Left ventricle myocardium superior (tissue), 1 donor: ENCODE data around the gene RHO. TPM values are rescaled to one million over a fixed set of nuclear protein-coding genes. Genes with fewer than 3 reads are reported as not detected.
A peak's percentile ranks its signal among the peaks of the same experiment; 100 is the strongest.
"Not testable (repeated sequence)": the region's sequence is repeated elsewhere in the genome, so short reads cannot be mapped to it uniquely, and the experiment has no call there.

Experiments used
- ATAC-seq: fragments of 200-7000 bp; cut with Tn5 transposase; one replicate; pipeline ENCODE4 v1.9.1; 2020; ENCODE audit warnings: mild to moderate bottlenecking, moderate library complexity
- DNase-seq: peaks from one replicate; pipeline ENCODE4 v3.0.0-alpha.2; 2020
- intact Hi-C: fragments of 100-400 bp; cut with micrococcal nuclease; formaldehyde crosslinking; loops from one replicate; pipeline ENCODE4 v1.11.0; 2022
- total RNA-seq: library from RNA; stranded (reverse); fragmentation: NEBNext Ultra II Directional; extraction: Animal tissue kit (Norgen Biotek cat#: 25700); gene quantifications from one replicate; pipeline ENCODE4 v1.2.1, GENCODE V29; 2021
- donor health status: DM: no; HTN: yes; CAD: no; lungs with severe emphysema.

RHO gene
- total RNA-seq, 1 donor from 2014 or later: not detected

DNA sequence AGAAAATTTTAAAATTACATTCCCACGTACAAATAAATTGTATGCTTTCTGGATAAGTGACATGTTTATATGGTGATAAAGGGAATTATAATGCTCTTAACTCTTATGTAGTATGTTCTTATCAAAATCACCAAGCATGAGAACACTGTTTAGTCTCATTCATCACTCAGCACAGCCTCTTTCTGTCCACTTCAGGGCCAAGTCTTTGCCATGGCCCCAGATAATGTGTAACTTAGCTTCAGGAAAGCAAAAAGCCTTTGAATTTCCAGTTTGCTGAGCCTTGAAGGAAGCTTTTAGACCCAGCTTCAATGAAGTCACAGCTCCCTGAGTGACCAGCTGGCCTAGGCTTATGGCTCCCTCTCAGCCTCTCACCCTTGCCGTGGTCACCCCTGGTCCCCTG is 30.6 kb upstream of the RHO start:
- intact Hi-C loops: loop anchor here (10.0 kb wide), 1 partner anchor 127 kb away; no protein-coding TSS in a partner anchor
- not testable (repeated sequence) for DNase-seq
- ATAC-seq: peak; percentile 64

GRCh38 chr3:129498603-129499488 is 29.6 kb upstream of the RHO start:
- DNase-seq, ATAC-seq: not testable (repeated sequence)
- intact Hi-C loops: loop anchor here (10.0 kb wide), 1 partner anchor 126 kb away; no protein-coding TSS in a partner anchor

DNA sequence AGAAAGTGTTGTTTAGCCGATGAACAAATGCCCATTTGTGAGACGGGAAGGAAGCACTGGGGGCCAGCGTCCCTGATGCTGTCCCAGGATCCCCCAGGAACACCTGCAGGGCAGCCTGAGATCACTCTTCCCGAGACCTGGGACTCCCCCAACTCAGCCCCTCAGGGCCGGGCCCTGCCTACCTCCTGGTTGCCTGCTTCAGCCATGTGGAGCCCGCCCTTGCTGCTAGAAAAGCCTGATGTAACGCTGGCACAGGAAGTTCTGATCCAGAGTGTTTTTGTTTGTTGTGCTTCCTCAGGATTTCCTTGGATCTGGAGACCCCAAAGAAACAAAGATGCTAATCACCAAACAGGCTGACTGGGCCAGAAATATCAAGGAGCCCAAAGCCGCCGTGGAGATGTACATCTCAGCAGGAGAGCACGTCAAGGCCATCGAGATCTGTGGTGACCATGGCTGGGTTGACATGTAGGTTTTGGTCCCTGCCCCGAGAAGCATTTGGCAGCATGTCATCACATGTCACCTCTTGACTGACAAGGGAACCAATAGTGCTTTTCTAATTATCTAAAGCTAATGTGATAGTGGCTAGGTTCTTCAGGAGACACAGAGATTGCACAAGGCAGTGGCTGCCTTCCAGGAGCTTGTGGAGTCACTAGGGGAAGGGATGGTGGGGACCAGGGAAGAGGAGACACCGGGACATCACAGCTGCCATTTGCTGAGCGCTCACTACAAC is 28.7 kb upstream of the RHO start:
- peak; percentile 38 for ATAC-seq

DNA sequence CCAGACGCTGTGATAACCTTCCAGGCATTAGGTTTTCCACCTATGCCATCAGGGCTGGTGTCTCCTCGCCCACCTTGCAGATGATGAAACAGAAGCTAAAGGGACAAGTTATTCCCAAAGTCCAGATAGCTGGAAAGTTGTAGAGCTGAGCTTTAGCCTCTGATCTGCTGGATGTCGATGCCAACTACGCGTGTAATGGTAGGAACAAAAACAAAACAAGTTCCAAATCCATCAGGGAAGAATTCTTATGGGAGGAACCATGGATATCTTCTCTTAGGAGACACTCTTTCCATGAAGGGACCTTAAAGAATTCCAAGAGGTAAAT is 28.1 kb upstream of the RHO start:
- intact Hi-C loops: no loop called here
- no peak for DNase-seq
- ATAC-seq: no peak

More for the DNA sequence above, 28.7 kb upstream of the RHO start:
- intact Hi-C loops: loop anchor here (10.0 kb wide), 1 partner anchor 125 kb away; no protein-coding TSS in a partner anchor
- peak; percentile 66 for DNase-seq

DNA sequence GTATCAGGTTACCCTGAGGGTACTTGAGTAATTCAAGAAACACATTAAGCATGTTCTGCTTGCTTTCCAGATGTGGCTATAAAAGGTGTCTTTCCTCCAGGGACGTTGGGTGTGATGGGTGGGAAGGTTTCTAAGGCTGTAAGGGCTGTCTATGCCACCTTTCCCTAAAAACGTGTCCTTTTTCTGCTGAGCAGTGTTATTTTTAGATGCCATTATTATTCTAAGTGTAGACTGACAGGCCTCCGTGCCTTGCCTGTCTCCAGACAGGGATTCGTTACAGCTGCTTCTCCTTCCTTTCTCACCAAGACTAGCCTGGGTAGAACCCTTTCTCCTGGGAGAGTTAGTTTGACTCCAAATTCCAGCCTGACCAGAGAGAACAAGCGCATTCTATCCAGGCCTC is 26.8 kb upstream of the RHO start:
- ATAC-seq (no peak), DNase-seq (no peak)
- intact Hi-C loops: no loop called here

DNA sequence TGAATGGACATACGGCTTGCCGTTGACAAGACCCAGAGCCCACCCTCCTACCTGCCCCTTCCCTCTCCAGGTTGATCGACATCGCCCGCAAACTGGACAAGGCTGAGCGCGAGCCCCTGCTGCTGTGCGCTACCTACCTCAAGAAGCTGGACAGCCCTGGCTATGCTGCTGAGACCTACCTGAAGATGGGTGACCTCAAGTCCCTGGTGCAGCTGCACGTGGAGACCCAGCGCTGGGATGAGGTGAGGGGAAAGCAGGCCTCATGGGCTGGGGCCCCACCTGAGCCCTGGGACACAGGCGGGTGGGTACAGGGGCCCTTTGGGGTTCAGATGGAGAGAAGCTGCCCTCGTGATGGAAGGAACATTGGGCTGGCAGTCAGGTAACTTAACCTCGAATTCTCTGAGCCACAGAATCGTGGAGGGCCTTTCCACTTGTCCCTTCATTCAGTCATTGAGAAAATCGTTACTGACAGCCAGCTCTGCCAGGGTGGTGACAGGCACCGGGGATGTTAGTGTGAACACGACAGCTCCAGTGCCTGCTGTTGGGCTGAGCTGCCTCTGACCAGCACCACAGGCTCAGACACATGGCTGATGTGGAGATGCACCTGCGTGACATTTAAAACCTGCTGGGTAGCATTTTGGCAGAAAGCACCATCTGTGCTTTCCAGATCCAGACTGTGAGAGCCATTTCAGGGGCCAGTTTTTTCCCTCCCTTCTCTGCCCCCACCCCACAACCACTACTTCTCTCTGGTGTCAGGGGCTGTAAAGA is 25.6 kb upstream of the RHO start:
- peak; percentile 52 for ATAC-seq
- intact Hi-C loops: no loop called here
- peak; percentile 68 for DNase-seq

DNA sequence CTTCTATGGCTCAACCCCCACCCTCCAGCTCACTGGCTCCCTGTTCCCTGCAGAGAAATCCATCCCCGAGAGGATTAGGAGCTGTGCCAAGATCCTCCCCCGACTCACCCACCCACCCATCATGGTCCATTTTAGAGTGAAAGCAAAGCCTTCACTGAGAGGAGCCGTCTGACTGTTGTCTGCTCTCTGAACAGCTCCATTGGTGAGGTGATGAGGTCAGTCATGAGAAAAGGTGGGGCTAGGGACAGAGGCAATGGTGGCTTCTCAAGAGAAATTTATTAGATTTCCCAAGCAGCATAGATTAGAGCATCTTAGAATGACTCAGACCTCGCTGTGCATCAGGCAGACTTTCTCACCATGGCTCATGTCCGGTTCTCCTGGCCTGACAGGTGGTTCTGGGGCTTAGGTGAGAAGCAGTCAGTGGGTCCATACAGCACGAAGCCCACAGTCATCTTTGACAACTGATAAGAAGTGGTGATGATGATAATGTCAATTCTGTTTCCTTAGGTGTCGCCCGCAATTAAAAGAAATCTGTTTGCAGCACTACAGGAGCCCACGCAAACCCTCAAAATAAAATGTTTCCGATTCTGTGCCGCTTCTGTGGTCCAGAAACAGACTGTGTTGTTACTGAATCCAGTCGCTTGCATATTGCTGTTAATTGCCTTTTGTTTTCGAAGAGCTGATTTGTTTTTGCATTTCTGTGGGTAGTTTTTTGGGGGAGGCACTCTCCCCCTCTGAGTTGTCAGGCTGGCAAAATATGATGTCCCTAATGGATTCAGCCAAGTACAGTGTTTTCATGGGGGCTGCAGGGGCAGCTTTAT is 24.8 kb upstream of the RHO start:
- intact Hi-C loops: no loop called here
- no peak for DNase-seq
- no peak for ATAC-seq

GRCh38 chr3:129504471-129505100 is 23.9 kb upstream of the RHO start:
- DNase-seq: no peak
- intact Hi-C loops: no loop called here
- peak; percentile 79 for ATAC-seq

DNA sequence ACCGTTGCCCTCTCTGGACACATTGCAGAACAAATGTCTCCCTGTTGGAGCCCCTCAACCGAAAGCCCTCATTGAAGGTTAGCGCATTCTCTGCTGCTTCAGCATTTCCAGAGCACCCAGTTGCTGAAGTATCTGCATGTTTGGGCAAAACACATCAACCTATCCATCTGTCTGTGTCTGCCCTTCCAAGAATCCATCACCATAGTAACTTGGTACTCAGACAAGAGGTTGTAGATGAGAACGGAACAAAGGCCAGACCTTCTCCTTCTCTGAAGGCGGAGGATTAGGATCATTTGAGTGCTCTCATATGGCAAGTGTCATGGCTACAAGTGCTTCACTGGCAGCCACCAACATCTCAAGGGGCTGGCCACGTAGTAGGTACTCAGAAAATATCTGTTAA is 23.1 kb upstream of the RHO start:
- ATAC-seq (no peak), DNase-seq (no peak)
- intact Hi-C loops: no loop called here

DNA sequence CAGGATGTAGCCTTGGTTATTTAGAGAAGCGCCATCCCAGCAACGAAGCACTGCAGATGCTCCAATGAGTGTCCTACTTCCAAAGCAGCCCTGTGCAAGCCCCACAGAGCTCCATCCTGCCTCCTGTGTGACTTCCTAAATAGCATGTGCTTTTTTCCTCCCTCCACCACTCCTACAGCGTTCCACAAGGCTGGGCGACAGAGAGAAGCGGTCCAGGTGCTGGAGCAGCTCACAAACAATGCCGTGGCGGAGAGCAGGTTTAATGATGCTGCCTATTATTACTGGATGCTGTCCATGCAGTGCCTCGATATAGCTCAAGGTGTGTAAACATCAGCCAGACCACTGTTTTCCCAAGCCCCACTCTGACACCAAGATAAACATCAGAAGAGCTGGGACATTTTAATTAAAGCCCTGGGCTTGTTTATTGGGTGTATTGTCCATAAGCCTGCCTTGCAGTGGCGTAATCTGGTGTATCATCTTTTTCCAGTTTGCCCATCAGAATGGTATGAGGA is 22.2 kb upstream of the RHO start:
- intact Hi-C loops: no loop called here
- no peak for ATAC-seq
- no peak for DNase-seq

GRCh38 chr3:129507181-129507831 is 21.1 kb upstream of the RHO start:
- DNase-seq (peak; percentile 70), ATAC-seq (peak; percentile 74)

DNA sequence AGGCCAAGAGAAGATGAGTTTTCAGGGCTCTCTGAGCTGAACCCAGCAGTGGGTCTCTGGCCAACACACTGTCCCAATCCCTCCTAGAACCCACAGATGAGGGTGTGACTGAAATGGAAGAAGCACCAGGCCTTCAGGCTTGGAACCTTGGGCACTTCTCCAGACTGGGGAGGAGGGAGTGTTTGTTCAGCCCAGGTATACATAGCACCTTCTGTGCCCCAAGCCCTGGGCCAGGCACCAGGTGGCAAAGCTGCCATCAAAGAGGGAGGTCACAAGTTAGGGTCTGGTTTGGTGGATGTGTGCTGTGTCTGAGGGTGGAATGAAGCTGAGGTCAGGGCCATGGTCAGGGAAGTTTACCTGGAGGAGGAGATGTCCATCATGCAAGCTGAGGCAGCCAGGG is 15.8 kb upstream of the RHO start:
- intact Hi-C loops: no loop called here
- ATAC-seq: no peak
- no peak for DNase-seq

More at GRCh38 chr3:129507181-129507831, 21.1 kb upstream of the RHO start:
- intact Hi-C loops: no loop called here

GRCh38 chr3:129513705-129514104 is 14.7 kb upstream of the RHO start:
- intact Hi-C loops: no loop called here
- no peak for DNase-seq
- no peak for ATAC-seq

- intact Hi-C loops: no loop called here
- no peak for DNase-seq
- ATAC-seq: peak; percentile 78
Measured at GRCh38 chr3:129514110-129514509, 14.3 kb upstream of the RHO start.

DNA sequence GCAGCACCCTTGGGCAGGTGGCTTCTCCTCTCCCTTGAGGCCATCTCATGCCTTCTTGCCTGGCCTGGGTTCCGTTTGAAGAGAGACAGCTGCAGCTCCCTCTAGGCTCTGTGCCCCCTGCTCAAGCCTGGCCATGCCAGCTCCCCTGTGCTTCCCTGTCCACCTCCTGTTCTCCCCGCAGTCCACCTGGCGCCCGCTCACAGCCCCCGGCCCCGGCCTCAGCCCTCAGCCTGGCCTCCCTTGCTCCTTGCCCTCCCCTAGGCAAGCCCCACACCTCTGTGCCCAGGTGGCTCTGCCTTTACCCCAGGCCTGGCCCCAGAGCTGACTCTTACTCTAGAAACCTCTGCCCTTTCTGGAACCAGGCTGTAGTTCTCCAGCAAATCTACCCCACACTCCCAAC is 13.9 kb upstream of the RHO start:
- DNase-seq (no peak), ATAC-seq (no peak)
- intact Hi-C loops: no loop called here

DNA sequence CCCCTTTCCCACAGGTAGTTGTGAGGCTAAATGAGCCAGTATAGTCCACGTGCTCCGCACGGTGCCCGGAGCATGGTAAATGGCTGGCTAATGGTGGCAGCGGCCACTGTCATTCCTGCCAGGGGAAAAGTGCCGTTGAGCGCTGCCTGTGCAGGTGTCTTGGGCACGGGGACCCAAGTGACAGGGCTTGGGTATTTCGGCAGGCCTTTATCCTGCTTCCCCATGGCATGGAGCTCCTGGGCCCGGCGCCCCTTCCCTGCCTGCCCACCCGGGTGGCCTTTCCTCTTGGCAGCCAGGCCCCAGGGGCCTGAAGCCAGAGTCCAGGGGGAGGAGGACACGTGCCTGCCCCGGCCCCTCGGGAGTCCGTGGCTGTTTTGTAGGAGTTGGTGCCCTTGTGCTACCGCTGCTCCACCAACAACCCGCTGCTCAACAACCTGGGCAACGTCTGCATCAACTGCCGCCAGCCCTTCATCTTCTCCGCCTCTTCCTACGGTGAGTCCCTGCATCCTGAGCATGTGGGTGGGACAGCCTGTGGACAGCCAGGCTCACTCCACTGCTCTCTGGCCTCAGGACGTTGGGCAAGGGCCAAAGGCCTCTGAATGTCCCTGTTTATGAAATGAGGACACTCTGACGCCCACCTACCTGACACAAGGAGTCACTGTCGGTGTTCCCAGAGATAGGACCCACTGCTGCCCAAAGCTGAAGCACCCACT is 13.2 kb upstream of the RHO start:
- not testable (repeated sequence) for DNase-seq

More for the DNA sequence above, 13.2 kb upstream of the RHO start:
- ATAC-seq, intact Hi-C loops: not testable (repeated sequence)
